Measurements from ENCODE around the gene XAF1. TPM values are rescaled to one million over a fixed set of nuclear protein-coding genes. Genes with fewer than 3 reads are reported as not detected.
"Not testable (repeated sequence)": the region's sequence is repeated elsewhere in the genome, so short reads cannot be mapped to it uniquely, and the experiment has no call there.

The XAF1 gene
- polyA plus RNA-seq, 1 donor: 10.0 TPM

DNA sequence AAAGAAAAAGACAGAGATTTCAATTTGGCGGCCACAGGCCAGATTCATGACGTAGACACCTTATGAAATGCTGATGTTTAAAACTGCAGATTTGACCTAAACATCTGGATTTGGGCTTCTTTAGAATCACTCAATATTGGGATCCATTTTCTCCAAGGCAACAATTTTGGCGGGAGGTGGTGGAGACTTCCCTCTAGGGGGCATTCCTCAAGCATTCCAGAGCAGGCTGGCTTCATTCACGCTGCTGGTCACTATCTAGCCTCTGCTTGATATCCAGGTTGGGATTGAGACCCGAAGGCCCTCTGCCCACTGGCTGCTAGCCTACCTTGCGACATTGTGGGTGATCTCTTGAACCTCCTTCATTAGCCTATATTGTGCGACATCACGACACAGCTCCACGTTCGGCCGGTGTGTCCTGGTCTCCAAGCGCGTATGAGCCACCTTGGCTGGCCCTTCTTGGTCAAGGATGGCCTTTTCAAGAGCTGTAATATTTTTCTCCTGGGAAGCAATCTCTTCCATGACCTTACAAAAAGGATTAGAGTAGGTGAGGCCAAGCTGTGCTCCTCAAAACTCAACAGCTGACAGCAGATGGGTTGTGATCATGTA is 44.7 kb downstream of the XAF1 start:
- DNase-seq (ENCODE audit: low read depth): no peak

DNA sequence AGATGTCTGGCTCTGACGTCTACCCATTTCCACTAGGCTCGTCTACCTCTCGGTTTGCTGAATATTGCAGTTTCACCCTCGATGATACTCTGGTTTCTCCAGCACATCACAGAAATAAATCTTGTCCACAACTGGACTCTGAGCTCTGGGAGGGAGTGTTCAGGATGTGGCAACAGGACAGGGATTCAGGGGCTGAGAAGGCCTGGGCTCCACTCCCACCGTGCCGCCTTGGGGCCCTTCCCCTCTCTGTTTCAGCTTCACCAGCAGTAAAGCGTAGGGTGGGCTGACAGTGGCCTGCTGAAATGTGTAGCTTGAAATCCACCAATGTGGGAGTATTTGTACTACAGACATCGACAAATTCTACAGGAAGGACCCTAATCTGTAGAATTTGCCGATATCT is 55.7 kb downstream of the XAF1 start:
- DNase-seq (ENCODE audit: low read depth): no peak

DNA sequence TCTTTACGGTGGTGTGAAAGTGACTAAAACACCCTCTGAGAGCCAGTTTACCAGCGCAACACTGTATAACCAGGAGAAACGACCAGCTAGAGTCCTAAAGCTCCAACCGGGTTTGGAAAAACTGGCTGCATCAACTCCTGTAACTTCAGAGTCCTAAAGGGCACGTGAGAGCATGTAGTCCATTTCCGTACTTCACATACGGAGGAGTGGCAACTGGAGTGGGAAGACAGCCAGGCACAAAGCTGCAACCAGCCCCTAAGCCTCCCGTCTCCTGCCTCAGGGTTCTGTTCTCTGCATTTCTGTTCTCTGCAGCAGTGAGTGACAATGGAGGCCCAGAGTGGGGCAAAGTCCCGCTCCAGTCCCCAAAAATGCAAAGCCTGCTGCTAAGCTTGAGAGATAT is 56.4 kb downstream of the XAF1 start:
- no peak for DNase-seq (ENCODE audit: low read depth)

- no peak for DNase-seq (ENCODE audit: low read depth)
Observed at GRCh38 chr17:6815775-6816174, 59.9 kb downstream of the XAF1 start.

DNA sequence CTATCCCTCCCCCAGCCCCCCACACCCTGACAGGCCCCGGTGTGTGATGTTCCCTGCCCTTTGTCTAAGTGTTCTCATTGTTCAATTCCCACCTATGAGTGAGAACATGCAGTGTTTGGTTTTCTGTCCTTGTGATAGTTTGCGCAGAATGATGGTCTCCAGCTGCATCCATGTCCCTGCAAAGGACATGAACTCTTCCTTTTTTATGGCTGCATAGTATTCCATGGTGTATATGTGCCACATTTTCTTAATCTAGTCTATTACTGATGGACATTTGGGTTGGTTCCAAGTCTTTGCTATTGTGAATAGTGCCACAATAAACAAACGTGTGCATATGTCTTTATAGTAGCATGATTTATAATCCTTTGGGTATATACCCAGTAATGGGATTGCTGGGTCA is 60.5 kb downstream of the XAF1 start:
- DNase-seq (ENCODE audit: low read depth): not testable (repeated sequence)

DNA sequence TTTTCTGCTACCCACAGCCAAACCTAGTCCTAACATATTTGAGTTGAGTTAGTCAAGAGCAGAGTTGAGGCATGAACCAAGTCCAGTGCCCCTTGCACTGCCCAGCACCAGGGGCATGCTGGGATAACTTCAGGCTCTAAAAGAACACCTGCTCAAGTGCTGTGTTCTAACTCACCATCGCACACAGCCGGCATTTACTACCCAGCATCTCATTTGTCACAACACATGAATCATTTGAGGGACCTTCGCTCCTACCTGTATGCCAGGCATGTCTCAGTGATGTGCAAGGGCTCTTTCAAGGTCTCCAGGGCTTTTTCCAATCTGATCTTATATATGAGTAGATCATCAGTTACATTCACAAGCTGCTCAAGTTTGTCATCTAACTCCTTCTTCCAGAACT is 63.1 kb downstream of the XAF1 start:
- no peak for DNase-seq (ENCODE audit: low read depth)

DNA sequence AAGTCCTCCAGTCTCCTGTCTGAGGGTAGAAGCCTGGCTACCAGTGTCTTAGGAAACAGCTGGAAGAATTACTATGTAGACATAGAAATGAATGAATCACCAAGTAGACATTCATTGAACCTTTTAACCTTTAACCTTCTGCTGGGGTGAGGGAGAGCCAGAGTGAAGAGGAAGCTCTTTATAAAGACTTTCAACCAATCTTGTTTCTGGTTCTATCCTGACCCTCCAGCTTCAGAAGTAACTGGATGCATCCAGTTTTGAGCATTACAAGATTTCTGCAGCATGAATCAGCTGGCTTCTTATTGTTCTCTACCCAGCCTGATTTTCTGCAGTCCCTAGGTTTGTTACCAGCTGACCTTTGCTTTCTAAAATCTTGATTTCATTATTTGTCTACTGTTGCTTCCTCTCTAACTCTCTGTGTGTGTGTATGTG is 67.2 kb downstream of the XAF1 start:
- no peak for DNase-seq (ENCODE audit: low read depth)

Other genes with a start within 250 kb of the XAF1 start
- 6.7 TPM for gene PITPNM3, start 199.5 kb upstream of the XAF1 start, polyA plus RNA-seq (ENCODE audit: insufficient read length)
- gene KIAA0753, start 115.3 kb upstream of the XAF1 start, polyA plus RNA-seq (ENCODE audit: insufficient read length): 9.4 TPM
- gene TXNDC17, start 115.0 kb upstream of the XAF1 start, polyA plus RNA-seq (ENCODE audit: insufficient read length): 52.7 TPM
- gene MED31, start 104.4 kb upstream of the XAF1 start, polyA plus RNA-seq (ENCODE audit: insufficient read length): 12.2 TPM
- 3.0 TPM for gene C17orf100, start 104.3 kb upstream of the XAF1 start, polyA plus RNA-seq (ENCODE audit: insufficient read length)
- gene SLC13A5, start 42.7 kb upstream of the XAF1 start, polyA plus RNA-seq (ENCODE audit: insufficient read length): 0.05 TPM
- 0.20 TPM for gene FBXO39, start 20.2 kb downstream of the XAF1 start, polyA plus RNA-seq (ENCODE audit: insufficient read length)
- not detected for gene TEKT1, start 75.7 kb downstream of the XAF1 start, polyA plus RNA-seq (ENCODE audit: insufficient read length)
- 1.9 TPM for gene ALOX12, start 240.0 kb downstream of the XAF1 start, polyA plus RNA-seq (ENCODE audit: insufficient read length)

Data from forelimb muscle (tissue), 1 donor.